Measurements from ENCODE around the gene TLX1.
A peak's percentile ranks its signal among the peaks of the same experiment; 100 is the strongest.
"Not testable (repeated sequence)": the region's sequence is repeated elsewhere in the genome, so short reads cannot be mapped to it uniquely, and the experiment has no call there.

The TLX1 gene

GRCh38 chr10:101146392-101147251, 15.5 kb downstream of the TLX1 start:
- DNase-seq (ENCODE audit: low read depth in 2 of 2, low spot score in 1 of 2) = no peak

DNA sequence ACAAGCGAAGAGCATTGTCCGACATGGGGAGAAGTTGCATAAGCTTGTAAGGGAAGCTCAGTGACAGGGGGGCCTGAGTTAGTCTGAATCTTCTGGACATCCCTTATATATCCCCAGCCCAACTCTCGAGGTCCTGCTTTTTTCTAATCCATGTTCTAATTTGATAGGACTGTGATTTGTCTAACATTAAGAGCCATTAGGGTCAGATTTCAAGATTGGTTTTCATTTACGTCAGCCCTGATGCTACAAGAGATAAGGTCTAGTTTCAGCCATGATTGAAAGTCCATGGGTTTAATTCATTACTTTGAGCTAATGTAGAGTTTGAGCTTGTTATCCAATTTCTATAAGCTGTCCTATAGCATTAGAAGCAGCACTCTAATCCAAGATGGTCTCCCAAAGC, 20.3 kb downstream of the TLX1 start:
- no peak for DNase-seq (ENCODE audit: low read depth in 2 of 2, low spot score in 1 of 2)

GRCh38 chr10:101152316-101152715, 21.2 kb downstream of the TLX1 start:
- no peak for DNase-seq (ENCODE audit: low read depth in 2 of 2, low spot score in 1 of 2)

- not testable (repeated sequence) for DNase-seq (ENCODE audit: low read depth in 2 of 2, low spot score in 1 of 2)
Observed at GRCh38 chr10:101154506-101154905, 23.4 kb downstream of the TLX1 start.

DNA sequence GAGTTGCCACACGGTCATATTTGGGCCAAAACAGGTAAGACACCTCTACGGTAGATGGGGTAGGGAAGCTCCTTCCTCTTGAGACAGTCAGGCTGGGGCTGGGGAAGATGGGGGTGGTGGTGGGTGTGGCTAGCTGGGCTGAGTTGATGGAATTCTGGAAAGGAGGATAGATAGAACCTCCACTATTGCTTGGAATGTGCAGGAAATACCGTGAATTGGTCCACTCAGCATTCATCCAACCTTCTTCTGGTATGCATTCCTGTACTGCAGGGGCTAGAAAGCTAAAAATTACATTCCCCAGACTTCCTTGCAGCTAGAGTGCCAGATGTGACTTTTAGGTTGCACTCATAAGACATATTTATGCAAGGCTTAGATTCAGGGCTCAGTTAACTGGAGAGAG, 24.8 kb downstream of the TLX1 start:
- DNase-seq (ENCODE audit: low read depth in 2 of 2, low spot score in 1 of 2) = no peak

GRCh38 chr10:101157756-101158458, 26.8 kb downstream of the TLX1 start:
- no peak for DNase-seq (ENCODE audit: low read depth in 2 of 2, low spot score in 1 of 2)

DNA sequence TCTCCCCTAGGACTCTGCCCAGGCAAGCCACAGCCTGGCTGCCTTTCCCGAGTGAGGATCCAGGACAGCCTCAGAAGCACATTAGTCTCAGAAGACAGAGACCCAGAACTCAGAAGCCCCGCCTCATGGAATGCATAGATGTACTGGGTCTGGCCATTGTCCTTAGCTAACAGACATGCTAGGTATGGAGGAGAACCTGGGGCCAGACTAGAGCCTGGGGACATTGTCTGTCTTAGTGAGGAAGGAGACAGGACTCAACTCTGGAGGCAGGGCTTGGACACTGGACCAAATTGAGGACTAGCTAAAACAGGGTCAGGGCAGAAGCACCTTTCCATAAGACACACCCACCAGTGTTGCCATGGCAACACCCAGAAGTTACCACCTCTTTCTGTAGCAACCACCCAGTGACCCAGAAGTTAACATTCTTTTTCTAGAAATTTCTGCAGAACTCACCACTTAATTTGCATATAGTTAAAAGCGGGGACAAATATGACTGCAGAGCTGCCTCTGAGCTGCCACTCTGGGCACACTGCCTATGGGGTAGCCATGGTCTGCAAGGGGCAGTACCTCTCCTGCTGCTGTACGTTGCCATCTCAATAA, 27.5 kb downstream of the TLX1 start:
- DNase-seq (ENCODE audit: low read depth in 2 of 2, low spot score in 1 of 2) = no peak

- DNase-seq (ENCODE audit: low read depth in 2 of 2, low spot score in 1 of 2) = peak; percentile 44 to 58
Observed at GRCh38 chr10:101161494-101162299, 30.6 kb downstream of the TLX1 start.

DNA sequence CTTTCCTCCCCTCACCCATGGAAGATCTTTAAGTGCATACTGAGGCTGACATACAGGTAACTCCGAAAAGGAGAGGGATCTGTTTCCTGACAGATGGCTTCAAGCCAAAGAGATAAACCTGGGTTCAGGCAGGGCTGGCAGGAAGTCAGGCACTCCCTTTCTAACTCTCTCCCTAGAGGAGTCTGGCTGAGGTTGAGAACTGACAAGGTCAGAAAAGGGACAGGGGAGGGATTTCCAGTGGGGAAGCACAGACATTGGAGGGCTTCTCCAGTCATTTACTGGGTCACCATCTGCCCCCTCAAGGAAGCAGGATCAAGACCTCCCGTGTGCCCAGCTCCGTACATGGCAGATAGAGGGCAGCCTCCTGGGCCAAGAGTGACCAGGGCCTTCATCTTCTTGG, 31.6 kb downstream of the TLX1 start:
- no peak for DNase-seq (ENCODE audit: low read depth in 2 of 2, low spot score in 1 of 2)

DNA sequence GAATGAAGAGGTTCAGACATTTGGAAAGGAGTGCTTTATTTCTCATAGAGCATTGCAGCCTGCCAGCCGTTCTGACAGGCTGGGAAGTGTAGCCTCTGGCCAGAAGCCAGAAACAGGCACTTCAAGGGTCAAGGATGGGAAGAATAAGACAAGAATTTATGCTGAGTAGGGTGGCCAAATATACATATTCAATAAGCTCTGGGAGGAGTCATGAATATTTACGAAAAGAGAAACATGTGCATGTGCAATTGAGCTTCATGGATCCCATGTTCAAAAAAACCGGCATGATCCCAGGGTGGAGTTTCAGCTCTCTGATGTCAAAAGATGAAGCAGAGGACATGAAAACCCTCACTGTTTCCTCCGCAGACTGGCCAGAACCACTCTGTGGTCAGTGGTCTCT, 32.9 kb downstream of the TLX1 start:
- no peak for DNase-seq (ENCODE audit: low read depth in 2 of 2, low spot score in 1 of 2)

DNA sequence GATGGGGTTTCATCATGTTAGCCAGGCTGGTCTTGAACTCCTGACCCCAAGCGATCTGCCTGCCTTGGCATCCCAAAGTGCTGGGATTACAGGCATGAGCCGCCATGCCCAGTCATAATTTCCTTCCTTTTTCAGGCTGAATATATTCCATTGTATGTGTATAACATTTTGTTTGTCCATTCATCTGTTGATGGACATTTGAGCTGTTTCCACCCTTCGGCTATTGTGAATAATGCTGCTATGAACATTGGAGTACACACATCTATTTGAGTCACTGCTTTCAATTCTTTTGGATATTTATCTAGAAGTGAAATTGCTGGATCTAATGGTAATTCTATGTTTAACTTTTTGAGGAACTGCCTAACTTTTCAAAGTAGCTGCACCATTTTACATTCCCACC, 34.6 kb downstream of the TLX1 start:
- DNase-seq (ENCODE audit: low read depth in 2 of 2, low spot score in 1 of 2) = no peak

- no peak for DNase-seq (ENCODE audit: low read depth in 2 of 2, low spot score in 1 of 2)
Observed at GRCh38 chr10:101166430-101166829, 35.3 kb downstream of the TLX1 start.

DNA sequence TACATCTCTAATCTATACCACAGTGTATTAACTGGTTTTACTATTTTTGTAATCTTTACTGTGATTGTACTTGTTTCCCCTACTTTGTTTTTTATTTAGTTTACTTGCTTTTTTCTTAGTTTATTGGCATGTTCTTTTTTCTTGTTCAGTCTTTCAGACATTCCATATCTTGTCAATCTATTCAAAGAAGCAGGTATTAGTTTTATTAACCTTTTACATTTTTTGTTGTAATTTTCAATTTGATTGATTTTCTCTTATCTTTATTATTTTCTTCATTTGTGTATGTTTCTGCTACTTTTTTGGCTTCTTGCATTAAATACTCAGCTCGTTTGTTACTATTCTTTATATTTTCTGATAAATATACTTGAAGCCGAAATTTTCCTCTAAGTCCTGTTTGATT, 41.6 kb downstream of the TLX1 start:
- no peak for DNase-seq (ENCODE audit: low read depth in 2 of 2, low spot score in 1 of 2)

DNA sequence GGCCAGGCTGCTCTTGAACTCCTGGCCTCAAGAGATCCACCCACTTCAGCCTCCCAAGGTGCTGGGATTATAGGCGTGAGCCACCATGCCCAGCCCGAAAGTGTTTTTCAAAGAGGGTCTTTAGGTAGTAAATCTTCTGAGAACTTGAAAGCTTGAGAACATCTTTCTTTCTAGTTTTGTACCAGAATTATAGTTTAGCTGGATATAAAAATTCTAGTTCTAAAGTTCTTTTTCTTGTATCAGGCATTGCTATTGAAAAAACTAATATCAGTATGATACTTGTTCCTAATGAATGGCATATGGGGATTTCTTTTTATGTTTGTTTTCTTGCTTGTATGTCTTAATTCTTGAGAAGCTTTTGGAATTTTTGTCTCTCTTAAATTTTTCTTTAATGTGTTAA, 43.2 kb downstream of the TLX1 start:
- no peak for DNase-seq (ENCODE audit: low read depth in 2 of 2, low spot score in 1 of 2)

DNA sequence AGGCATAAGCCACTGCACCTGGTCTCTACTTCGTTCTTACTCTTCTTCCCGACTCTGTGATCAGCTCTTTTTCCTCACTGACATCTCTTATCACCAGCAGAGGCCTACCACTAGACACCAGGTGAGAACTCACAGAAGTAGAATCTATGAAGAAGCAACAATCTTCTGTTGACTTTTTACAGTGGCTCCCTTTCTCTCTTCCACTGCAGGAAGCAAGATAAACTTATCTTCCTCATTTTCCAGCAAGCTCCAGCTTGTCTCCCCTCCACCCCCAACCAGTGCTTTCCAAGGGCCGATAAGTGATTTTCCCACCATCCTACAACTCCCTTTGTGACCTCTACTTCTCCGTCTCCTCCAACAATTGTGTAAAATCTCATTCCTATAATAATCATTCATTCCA, 45.5 kb downstream of the TLX1 start:
- no peak for DNase-seq (ENCODE audit: low read depth in 2 of 2, low spot score in 1 of 2)

DNA sequence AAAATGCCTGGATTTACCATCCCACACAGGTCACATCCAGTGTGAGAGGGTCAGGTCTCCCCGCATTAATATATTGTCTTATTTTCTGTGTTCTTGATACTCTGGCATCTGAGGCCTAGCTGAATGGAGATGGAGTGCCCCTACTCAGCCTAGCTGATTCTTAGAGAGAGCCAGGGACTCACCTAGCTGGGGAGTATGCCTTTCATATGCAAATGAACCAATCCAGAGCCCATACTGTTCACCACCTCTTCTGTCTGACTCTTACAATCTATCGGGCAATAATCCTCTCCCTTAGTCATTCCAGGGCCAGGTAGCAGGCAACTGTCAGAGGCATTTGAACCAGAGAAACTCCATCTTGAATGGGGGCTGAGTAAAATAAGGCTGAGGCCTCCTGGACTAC, 51.8 kb downstream of the TLX1 start:
- DNase-seq (ENCODE audit: low read depth in 2 of 2, low spot score in 1 of 2) = no peak

- no peak for DNase-seq (ENCODE audit: low read depth in 2 of 2, low spot score in 1 of 2)
Observed at GRCh38 chr10:101183458-101184183, 52.5 kb downstream of the TLX1 start.
